GM21390 (cell line): ENCODE results near the gene ARSB.
"Not testable (repeated sequence)": the region's sequence is repeated elsewhere in the genome, so short reads cannot be mapped to it uniquely, and the experiment has no call there.

Experiments
- ATAC-seq: cut with Tn5 transposase; IDR thresholded peaks from one replicate; pipeline ENCODE4 v1.9.1; 2021; ENCODE audit not compliant: unreplicated experiment

ARSB gene

DNA sequence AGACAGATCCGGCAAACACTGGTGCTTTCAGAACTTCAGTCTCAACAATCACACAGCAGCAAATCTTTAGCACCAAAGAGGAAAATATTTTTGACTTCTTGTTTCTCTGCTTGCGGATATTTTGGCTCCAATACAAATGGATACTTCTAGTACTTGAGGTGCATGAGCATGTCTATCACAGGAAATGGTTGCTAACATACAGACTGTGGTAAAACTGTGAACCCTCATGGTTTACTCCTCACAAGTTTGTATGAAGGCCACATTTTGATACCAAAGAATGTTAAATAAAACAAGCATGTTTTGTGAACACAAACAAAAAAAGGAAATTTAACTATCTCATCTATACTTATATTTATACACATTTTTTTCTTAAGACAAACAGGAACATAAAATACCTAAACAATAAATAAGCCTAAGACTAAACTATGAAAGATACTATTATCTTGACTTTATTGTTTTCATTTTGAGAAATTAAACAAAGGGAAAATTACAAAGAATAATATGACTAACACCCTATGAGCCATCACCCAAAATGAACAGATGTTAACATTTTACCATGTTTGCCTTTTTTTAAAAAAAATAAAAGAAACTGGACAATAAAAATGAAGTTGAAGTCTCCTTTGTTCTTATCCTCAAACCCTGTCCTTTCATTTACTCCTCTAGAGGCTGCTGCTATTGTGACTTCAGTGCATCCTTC is 201.5 kb downstream of the ARSB start:
- no peak for ATAC-seq

DNA sequence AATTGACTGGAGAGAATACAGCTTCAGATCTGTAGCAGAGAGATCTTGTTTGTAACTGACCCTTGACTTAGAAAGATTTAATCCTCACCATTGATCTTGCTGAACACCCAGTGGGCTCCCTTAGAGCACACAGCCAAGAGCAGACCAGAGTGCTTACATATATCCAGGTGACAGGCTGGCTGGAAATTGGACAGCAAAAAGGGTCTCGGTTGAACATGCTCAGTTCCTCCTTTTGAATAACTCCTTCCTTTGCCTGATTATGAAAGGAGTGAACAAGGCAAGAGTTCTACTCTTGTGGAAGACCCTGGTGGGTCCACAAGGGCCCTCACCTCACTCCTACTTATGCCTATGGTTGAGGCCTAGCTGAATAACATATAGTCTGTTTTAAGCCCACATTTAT is 202.4 kb downstream of the ARSB start:
- no peak for ATAC-seq

DNA sequence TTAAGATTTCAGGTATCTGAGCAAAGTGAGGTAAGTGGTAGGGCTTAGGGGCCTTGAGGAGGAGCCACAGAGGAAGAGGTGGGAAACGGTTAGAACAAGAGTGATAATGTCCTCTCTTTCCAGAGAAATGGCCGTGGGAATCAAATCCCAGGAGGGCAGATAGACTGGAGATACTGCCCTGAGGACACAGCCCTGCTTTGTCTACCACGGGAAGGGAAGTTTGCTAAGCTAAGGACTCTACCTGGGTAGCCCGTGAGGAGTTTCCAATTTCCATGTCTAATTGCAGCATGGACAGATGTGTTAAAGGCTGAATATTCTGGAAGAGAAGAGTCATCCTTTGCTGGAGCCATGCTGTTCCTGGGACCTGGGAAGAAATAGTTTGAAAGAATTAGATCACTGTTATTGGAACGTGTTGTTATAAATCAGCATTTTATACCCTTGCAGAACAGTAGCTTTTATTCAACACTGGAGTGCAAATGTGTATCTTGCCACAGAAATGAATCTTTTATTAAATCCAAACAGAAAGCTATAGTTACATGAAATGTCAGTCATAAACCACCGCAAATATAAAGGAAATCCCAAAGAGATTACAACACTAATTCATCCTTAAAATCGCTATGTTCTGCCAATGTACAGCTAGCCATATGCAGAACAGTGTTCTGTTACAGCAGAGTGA is 203.4 kb downstream of the ARSB start:
- ATAC-seq: no peak

DNA sequence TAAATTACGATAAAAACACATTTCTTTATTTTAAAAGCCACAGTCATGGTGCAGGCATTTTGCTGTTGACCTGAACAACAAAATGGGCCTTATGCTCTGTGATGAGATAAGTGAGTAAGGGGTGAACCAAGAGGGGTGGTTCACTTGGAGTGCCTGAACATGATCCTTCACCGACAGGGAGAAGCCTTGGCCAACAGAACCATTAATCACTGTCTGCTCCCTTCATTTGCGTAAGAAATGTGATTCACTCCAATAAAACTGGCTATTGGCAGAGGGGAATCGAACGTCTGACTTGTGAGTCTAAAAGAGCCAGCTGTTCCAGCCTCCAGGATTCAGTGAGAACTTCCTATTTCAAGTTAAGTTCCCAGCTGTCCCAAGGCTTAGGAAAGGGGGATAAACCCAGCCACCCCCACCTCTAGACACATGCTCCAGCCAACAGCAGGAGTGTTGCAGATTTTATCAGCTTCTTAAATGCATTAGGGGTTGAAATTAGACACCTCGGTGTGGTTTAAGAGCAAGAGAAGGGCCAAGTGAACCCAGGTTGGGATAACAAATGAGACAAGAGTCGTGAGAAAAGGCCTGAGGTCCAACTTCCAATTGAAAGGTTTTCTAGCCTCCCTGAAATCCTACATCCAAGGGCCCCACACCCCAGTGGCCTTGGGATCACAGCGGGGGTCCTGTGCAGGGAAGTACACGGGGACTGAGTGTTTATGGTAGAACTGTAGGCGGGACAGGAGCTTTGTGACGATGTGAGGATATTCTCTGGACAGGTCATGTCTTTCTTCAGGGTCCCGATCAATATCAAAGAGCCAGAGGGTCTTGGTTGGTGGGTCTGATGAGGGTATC is 205.1 kb downstream of the ARSB start:
- no peak for ATAC-seq

DNA sequence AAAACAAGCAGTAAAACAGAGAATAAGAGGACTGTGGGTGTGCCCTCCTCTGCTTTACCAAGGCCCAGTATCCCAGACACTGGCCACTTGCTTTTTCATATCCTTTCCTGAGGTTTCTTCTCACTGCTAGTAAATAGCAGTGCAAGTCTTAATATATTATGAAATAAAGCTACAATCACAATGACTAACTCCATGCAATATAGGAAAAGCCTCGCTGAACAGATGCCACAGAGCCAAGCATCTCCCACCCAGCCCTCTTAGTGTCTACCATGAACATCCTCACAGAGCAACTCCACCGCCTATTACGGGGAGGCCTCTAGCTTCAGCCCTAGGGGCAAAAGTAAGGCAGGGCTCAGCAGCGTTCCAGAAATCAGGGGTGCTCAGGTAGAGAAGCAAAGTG is 205.8 kb downstream of the ARSB start:
- no peak for ATAC-seq

DNA sequence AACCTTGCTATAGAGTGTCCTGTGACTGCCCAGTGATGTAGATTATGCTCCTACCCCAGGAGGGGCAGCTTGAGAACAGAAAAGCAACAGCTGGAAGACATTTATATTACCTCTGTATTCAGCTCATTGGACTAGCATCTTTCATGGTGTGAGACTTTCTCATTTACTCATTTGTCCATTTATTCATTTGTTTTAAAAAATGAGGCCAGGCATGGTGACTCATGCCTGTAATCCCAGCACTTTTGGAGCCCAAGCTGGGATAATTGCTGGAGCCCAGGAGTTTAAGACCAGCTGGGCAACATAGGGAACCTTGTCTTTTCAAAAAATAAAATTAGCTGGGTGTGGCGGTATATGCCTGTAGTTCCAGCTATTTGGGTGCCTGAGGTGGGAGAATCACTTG is 206.6 kb downstream of the ARSB start:
- ATAC-seq: no peak

DNA sequence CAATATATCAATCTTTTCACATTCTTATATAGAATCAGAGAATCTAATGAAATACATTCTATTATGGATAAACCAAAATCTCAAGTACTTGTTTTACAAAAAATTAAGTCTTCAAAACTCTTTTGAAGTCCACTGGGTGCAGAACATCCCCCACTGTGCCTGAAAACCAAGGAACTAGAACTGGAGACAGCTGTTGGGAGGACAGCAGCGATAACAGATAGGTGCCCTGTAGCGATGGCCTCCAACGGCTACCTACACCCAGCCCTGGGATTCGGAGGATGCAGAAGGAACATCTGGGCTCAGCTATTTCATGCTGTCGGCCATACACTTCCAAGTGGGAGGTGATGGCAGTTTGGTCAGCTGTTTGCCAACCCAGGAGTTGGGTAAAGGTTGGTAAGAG is 207.2 kb downstream of the ARSB start:
- no peak for ATAC-seq

DNA sequence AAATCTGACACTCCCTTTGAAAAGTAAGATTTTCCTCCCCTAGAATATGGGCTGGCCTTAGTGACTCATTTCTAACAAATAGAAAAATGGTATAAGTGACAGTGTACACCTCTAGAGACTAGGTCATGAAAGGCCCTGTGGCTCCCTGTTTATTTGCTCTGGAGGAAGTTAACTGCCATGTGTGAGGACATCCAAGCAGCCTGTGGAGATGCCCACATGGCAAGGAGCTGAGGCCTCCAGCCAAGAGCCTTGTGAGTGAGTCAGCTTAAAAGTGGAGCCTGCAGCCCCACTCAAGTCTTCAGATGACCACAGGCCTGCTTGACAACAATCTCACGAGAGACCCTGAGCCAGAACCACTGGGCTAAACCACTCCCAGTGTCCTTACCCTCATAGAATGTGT is 208.5 kb downstream of the ARSB start:
- no peak for ATAC-seq

DNA sequence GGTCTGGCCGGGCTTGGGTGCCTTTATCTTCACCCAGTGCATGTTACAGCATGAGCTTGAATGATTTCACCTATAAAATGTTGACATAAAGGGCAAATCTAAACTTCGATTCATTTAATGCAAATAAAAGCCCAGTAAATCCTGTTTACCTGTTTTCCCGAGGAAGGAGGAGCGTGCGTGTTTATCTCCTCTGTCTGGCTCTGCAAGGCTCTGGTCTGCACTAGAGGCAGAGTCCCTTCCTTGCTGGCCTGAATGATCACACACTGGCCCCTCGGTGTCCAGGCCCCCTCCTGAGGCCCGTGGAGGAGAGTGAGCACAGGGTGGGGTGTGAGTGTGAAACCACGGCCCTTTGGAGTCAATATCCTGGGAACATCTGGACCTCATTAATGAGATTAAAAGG is 211.5 kb downstream of the ARSB start:
- ATAC-seq: no peak

DNA sequence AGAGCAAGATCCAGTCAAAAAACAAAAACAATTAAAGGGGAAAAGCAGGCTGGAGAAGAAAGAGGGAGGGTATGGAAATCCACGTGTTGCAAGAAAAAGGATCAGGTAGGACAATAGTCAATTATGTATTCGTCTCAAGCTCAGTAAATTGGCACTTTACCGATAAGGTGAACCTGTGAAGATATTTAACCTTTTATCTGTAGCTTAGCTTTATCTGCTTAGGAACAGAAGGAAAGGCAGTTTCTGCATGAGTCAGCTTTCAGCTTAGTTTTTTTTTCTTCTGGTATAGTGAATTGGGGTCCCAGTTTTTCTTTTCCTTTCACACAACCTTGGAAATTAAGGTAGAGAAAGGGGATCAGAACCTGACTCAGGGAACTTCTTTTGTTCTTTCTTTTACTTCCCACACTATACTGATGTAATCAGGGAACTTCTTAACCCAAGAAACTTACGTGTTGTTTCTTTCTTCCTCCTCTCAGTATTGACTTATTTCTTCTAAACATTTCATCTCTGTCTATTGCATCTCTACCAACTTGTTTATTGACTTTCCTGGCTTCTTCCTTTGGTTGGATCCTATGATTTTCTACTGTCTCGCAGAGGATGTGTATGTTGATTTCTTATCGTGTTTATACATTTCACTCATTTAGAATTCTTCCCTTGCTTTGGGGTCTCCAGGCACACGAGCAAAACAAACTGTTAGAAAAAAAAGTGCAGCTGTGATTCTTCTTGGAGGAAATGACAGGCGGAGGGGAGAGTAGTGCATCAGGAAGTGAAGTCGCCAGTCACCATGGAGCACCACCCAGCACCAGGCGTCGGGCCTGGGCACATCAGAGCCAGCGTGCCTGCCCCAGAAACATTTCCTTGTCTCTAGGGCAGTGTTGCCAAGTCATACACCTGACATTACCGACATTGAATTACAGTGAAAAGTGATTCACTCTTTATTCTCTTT is 213.6 kb downstream of the ARSB start:
- no peak for ATAC-seq

DNA sequence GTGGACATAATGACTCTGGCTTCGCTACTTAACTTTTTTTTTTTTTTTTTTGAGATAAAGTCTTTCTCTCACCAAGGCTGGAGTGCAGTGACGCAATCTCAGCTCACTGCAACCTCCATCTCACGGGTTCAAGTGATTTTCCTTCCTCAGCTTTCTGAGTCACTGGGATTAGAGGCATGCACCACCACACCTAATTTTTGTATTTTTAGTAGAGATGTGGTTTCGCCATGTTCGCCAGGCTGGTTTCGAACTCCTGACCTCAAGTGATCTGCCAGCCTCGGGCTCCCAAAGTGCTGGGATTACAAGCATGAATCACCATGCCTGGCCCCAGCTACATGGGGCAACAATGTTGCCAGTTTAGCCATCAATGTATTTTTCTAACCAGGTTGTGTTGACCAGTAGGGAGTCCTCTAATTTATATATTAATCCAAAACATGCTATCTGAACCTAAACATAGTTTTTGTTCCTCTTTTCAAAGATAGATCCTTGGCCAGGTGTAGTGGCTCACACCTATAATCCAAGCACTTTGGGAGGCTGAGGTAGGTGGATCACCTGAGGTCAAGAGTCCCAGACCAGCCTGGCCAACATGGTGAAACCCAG is 216.2 kb downstream of the ARSB start:
- no peak for ATAC-seq

DNA sequence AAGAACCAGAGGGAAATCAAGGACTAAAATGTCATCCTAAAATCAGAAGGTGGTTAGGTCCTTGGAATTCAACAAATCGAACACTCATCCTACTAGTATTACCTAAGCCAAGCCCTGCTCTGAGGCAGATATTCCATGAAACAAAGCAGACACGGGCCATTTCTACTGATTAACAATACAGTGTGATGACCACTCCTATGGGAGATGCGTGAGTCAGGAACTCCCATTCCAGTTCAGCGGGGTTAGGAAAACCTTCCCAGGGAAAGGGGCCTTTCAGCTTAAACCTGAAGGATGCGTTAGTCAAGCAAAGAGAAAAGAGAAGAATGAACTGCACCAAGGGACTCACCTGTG is 218.7 kb downstream of the ARSB start:
- ATAC-seq: no peak

DNA sequence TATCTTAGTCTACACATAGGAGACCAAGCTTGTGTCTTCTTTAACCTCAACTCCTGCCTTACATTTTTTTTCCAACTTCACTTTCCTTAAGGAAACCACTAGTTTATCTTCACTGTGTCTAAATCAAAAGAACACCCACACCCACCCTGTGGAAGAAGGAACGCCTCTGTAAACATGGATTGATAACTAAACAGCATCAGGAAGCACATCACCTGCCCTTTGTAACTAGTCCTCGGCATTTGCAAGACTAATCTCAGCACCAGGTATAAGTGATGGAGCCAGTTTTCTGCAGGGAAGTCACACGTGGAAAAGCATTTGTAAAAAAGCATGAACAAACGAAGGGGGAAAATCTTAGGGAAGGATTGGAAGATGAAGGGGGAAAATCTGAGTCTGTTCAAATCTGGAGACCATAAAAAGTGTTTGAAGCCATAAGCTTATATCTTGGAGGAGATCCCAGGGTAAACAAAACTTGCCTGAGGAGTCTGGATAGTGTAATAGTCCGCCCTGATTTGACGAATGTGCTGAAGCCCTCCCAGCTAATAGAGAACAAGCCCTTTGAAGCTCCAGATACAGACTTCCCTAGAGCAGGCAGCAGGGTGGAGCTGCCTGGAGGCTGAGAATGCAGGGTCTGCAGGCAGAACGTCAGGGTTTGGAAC is 219.2 kb downstream of the ARSB start:
- ATAC-seq: no peak

DNA sequence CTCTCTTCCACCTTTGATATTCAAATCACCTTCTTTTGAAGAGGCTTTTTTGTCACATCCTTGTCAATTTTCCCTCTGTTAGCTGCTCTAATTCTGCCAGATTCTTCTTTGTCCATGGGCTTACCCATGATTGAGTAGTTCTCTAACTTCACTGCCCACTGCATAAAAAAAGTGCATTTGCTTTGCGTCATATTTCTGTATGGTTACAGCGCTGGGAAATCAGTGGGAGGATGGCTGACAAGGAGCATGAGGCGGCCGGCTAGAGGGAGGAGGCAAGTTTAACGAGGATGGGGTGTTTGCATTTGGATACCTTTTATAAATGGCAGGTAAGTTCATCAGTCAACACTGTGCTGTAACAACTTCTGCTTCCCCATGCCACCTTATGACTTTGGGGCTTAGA is 220.0 kb downstream of the ARSB start:
- ATAC-seq: no peak

DNA sequence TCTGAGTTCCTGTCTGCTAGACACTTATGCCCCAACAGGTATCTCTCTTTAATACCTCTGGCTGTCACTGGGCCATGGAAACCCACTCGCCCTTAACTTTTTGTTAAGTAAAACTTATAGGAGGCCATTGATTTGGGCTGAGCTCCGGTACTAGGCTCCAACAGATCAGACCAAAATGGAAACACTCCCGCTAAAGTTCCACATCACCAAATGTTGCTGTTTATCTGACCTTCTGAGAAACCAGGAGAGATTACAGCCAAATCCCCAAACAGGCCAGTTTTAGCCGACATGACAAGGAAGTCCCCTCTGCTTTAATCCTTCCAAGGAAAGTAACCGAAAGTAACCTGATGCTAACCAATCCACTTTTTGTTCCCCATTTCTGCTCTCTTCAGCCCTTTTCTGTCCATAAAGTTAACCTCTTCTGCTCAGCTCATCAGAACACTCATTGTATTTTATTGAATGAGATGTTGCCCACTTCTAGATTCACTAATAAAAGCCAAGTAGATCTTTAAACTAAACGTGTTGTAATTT is 221.4 kb downstream of the ARSB start:
- no peak for ATAC-seq

DNA sequence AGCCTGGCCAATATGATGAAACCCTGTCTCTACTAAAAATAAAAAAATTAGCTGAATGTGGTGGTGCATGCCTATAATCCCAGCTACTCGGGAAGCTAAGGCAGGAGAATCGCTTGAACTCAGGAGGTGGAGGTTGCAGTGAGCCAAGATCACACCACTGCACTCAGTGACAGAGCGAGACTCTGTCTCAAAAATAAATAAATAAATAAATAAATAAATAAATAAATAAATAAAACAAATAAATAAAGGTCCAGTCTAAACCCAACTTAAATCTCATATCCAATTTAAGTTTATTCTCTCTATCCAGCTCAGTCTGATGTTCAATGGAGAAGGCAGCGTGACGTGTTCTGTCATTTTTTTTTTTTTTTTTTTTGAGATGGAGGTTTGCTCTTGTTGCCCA is 222.4 kb downstream of the ARSB start:
- not testable (repeated sequence) for ATAC-seq

DNA sequence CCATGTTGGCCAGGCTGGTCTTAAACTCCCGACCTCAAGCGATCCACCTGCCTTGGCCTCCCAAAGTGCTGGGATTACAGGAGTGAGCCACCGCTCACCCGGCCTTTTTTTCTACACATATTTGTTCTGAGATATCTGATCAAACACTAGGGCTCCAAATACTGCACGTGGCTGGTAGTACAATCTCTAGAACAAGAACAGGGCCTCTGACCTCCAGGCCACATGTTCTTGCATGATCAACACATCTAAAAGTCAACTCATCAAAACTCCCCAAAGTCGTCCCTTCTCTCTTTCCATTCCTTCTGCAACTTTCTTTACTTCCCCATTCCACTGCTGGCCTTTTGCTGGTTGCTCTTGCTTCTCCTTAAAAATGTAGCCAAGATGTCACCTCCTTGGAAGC is 223.3 kb downstream of the ARSB start:
- ATAC-seq: no peak

DNA sequence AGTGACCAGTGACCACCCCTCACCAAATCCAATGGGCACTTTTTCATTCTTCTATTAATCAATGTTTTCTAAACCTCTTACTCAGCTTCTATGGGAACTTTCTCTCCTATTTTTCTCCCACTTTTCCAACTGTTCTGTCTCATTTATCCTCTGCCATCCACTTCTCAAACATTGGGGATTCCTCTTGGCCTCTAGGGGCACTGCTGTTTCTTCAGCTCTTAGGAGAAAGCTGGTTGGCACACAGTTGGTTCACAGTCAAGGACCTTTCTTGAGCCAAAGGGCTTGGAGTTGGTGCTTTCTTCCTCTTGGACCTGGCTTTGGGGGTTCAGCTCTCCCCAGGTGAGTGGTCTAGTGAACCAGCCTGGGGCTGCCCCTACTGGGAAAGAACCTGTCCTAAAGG is 224.3 kb downstream of the ARSB start:
- no peak for ATAC-seq

DNA sequence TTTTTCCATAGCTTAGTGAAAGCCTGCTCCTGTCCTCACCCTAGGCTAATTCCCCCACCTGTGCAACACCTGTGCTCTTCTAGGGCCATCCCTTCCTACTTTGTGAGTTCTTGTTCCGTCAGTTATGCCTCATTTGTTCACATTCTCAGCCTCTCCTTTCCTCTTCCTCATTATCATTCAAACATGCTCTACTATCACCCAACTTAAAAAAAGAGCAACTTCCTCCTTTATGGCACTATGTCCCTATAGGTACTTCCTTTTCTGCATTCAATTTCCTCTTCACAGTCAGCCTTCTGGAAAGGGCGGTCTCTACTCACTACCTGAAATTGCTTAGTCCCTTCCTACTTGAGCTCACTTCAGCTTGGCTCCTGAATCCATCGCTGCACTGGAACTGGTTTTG is 224.7 kb downstream of the ARSB start:
- ATAC-seq: no peak
